ENCODE measurements around the gene ZNF618. TPM values are rescaled to one million over a fixed set of nuclear protein-coding genes. Genes with fewer than 3 reads are reported as not detected.
A peak's percentile ranks its signal among the peaks of the same experiment; 100 is the strongest.

Gene ZNF618
- total RNA-seq, 1 experiment from 2014 or later, result 22.0 TPM

DNA sequence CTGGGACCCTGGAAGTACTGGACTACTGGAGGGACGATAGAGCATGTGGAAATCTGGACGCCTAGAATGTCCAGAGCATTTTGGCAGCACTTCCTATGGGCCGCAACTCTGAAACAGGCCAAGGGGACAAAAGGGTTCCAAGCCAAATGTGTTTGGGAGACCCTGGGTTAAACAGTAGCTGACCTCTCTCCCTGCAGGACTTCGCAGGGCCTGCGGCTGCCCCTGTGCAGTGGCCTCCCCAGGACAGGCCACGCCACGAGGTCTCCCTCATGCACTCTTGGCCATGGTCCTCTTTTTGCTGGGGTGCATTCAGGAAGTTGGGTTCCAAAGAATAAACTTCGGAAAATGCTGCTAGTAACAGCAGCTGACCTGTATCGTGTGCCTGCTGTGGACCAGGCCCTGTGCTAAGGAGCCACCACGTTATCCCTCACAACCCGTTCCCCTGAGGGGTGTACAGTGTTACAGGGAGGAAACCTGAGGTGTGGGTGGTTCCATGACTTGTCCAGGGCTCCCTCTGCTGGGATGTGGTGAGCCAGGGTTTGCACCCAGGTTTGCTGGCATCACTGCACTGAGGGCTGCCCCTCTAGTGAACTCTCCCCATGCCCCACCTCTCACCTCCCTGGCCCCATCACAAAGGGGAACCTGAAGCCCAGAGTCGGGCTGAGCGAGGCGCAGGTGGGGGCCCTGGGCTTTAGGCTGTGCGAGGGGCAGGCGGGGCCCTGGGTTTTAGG lies 122.6 kb downstream of the ZNF618 start:
- Mint-ChIP-seq H3K9me3 (no peaks in the 10 kb centered on the region), H3K27me3 (ENCODE audit: low read depth) (no peaks in the 10 kb centered on the region), H3K4me1 (no peaks in the 10 kb centered on the region), H3K27ac (peak overlapping the region; percentile 57; the same call in 1 of the 2 replicates), H3K4me3 (no peak overlapping the region), H3K36me3 (no peaks in the 10 kb centered on the region)
- peak; percentile 83 for ATAC-seq
- DNase-seq (ENCODE audit: low spot score), result peak; percentile 36
- TF ChIP-seq CREB1 (CRISPR knock-in tag; IDR thresholded peaks at IDR 0.05), result no peak
- no peak for TF ChIP-seq EMX1 (CRISPR knock-in tag; IDR thresholded peaks at IDR 0.05)
- TF ChIP-seq, protein P1, sequence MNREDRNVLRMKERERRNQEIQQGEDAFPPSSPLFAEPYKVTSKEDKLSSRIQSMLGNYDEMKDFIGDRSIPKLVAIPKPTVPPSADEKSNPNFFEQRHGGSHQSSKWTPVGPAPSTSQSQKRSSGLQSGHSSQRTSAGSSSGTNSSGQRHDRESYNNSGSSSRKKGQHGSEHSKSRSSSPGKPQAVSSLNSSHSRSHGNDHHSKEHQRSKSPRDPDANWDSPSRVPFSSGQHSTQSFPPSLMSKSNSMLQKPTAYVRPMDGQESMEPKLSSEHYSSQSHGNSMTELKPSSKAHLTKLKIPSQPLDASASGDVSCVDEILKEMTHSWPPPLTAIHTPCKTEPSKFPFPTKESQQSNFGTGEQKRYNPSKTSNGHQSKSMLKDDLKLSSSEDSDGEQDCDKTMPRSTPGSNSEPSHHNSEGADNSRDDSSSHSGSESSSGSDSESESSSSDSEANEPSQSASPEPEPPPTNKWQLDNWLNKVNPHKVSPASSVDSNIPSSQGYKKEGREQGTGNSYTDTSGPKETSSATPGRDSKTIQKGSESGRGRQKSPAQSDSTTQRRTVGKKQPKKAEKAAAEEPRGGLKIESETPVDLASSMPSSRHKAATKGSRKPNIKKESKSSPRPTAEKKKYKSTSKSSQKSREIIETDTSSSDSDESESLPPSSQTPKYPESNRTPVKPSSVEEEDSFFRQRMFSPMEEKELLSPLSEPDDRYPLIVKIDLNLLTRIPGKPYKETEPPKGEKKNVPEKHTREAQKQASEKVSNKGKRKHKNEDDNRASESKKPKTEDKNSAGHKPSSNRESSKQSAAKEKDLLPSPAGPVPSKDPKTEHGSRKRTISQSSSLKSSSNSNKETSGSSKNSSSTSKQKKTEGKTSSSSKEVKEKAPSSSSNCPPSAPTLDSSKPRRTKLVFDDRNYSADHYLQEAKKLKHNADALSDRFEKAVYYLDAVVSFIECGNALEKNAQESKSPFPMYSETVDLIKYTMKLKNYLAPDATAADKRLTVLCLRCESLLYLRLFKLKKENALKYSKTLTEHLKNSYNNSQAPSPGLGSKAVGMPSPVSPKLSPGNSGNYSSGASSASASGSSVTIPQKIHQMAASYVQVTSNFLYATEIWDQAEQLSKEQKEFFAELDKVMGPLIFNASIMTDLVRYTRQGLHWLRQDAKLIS (CRISPR knock-in tag; IDR thresholded peaks at IDR 0.05; ENCODE audit: borderline replicate concordance), result no peak
- no peak for TF ChIP-seq PRRX2 (CRISPR knock-in tag; IDR thresholded peaks at IDR 0.05)
- TF ChIP-seq, protein P2, sequence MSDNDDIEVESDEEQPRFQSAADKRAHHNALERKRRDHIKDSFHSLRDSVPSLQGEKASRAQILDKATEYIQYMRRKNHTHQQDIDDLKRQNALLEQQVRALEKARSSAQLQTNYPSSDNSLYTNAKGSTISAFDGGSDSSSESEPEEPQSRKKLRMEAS (CRISPR knock-in tag; IDR thresholded peaks at IDR 0.05), result no peak
- TF ChIP-seq, protein P3, sequence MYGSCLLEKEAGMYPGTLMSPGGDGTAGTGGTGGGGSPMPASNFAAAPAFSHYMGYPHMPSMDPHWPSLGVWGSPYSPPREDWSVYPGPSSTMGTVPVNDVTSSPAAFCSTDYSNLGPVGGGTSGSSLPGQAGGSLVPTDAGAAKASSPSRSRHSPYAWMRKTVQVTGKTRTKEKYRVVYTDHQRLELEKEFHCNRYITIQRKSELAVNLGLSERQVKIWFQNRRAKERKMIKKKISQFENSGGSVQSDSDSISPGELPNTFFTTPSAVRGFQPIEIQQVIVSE (CRISPR knock-in tag; IDR thresholded peaks at IDR 0.05; ENCODE audit: borderline replicate concordance), result no peak
- TF ChIP-seq FOXK1 (CRISPR knock-in tag; IDR thresholded peaks at IDR 0.05), result no peak
- TF ChIP-seq FOXP1 (CRISPR knock-in tag; IDR thresholded peaks at IDR 0.05; ENCODE audit: borderline replicate concordance), result no peak
- ChIA-PET POLR2A (no interaction called here), CTCF (no interaction called here)

GRCh38 chr9:113999256-114000062 lies 123.3 kb downstream of the ZNF618 start:
- no peak overlapping the region for H3K4me3 Mint-ChIP-seq
- no peaks in the 10 kb centered on the region for H3K4me1 Mint-ChIP-seq
- no peak for DNase-seq (ENCODE audit: low spot score)
- H3K27ac Mint-ChIP-seq, result no peak overlapping the region
- ATAC-seq, result no peak; the same call in 1 of the 2 replicates
- ChIA-PET POLR2A (no interaction called here), CTCF (no interaction called here)
- no peaks in the 10 kb centered on the region for H3K27me3 Mint-ChIP-seq (ENCODE audit: low read depth)
- no peaks in the 10 kb centered on the region for H3K36me3 Mint-ChIP-seq
- no peaks in the 10 kb centered on the region for H3K9me3 Mint-ChIP-seq
- TF ChIP-seq, protein P3 (CRISPR knock-in tag; IDR thresholded peaks at IDR 0.05; ENCODE audit: borderline replicate concordance), result no peak
- TF ChIP-seq NR2C2 (CRISPR knock-in tag; IDR thresholded peaks at IDR 0.05) (no peak), PREB (CRISPR knock-in tag; IDR thresholded peaks at IDR 0.05; ENCODE audit: borderline replicate concordance) (no peak), GTF2I (CRISPR knock-in tag; conservative IDR thresholded peaks at IDR 0.05) (no peak), EMX1 (CRISPR knock-in tag; IDR thresholded peaks at IDR 0.05) (no peak)
- TF ChIP-seq, protein P4, sequence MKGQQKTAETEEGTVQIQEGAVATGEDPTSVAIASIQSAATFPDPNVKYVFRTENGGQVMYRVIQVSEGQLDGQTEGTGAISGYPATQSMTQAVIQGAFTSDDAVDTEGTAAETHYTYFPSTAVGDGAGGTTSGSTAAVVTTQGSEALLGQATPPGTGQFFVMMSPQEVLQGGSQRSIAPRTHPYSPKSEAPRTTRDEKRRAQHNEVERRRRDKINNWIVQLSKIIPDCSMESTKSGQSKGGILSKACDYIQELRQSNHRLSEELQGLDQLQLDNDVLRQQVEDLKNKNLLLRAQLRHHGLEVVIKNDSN (CRISPR knock-in tag; IDR thresholded peaks at IDR 0.05), result no peak
- TF ChIP-seq, protein P2 (CRISPR knock-in tag; IDR thresholded peaks at IDR 0.05), result no peak
- TF ChIP-seq, protein P5, sequence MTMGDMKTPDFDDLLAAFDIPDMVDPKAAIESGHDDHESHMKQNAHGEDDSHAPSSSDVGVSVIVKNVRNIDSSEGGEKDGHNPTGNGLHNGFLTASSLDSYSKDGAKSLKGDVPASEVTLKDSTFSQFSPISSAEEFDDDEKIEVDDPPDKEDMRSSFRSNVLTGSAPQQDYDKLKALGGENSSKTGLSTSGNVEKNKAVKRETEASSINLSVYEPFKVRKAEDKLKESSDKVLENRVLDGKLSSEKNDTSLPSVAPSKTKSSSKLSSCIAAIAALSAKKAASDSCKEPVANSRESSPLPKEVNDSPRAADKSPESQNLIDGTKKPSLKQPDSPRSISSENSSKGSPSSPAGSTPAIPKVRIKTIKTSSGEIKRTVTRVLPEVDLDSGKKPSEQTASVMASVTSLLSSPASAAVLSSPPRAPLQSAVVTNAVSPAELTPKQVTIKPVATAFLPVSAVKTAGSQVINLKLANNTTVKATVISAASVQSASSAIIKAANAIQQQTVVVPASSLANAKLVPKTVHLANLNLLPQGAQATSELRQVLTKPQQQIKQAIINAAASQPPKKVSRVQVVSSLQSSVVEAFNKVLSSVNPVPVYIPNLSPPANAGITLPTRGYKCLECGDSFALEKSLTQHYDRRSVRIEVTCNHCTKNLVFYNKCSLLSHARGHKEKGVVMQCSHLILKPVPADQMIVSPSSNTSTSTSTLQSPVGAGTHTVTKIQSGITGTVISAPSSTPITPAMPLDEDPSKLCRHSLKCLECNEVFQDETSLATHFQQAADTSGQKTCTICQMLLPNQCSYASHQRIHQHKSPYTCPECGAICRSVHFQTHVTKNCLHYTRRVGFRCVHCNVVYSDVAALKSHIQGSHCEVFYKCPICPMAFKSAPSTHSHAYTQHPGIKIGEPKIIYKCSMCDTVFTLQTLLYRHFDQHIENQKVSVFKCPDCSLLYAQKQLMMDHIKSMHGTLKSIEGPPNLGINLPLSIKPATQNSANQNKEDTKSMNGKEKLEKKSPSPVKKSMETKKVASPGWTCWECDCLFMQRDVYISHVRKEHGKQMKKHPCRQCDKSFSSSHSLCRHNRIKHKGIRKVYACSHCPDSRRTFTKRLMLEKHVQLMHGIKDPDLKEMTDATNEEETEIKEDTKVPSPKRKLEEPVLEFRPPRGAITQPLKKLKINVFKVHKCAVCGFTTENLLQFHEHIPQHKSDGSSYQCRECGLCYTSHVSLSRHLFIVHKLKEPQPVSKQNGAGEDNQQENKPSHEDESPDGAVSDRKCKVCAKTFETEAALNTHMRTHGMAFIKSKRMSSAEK (CRISPR knock-in tag; IDR thresholded peaks at IDR 0.05; ENCODE audit: borderline replicate concordance), result no peak
- TF ChIP-seq, protein P6, sequence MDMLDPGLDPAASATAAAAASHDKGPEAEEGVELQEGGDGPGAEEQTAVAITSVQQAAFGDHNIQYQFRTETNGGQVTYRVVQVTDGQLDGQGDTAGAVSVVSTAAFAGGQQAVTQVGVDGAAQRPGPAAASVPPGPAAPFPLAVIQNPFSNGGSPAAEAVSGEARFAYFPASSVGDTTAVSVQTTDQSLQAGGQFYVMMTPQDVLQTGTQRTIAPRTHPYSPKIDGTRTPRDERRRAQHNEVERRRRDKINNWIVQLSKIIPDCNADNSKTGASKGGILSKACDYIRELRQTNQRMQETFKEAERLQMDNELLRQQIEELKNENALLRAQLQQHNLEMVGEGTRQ (CRISPR knock-in tag; IDR thresholded peaks at IDR 0.05), result no peak
- TF ChIP-seq, protein P7, sequence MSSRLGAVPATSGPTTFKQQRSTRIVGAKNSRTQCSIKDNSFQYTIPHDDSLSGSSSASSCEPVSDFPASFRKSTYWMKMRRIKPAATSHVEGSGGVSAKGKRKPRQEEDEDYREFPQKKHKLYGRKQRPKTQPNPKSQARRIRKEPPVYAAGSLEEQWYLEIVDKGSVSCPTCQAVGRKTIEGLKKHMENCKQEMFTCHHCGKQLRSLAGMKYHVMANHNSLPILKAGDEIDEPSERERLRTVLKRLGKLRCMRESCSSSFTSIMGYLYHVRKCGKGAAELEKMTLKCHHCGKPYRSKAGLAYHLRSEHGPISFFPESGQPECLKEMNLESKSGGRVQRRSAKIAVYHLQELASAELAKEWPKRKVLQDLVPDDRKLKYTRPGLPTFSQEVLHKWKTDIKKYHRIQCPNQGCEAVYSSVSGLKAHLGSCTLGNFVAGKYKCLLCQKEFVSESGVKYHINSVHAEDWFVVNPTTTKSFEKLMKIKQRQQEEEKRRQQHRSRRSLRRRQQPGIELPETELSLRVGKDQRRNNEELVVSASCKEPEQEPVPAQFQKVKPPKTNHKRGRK (CRISPR knock-in tag; IDR thresholded peaks at IDR 0.05; ENCODE audit: borderline replicate concordance), result no peak
